AG04449 (cell line): ENCODE data around the gene SPCS2.
"Not testable (repeated sequence)": the region's sequence is repeated elsewhere in the genome, so short reads cannot be mapped to it uniquely, and the experiment has no call there.

Source experiments
- CTCF ChIA-PET: fragments of 350-600 bp; formaldehyde crosslinking; extraction: SDS; loops from one replicate; lab custom pipeline; 2021; ENCODE audit warnings: antibody characterized with exemption; lab: Yijun Ruan, JAX
- POLR2A ChIA-PET: fragments of 400-600, 350-600 bp; formaldehyde crosslinking; extraction: SDS; loops from one replicate; lab custom pipeline; 2020; ENCODE audit warnings: antibody characterized with exemption, inconsistent platforms; lab: Yijun Ruan, JAX
- DNase-seq: peaks from one replicate; pipeline ENCODE4 v3.0.0-alpha.2; 2010; ENCODE audit warnings: low read depth, low spot score
- H3K4me3 ChIP-seq: 2 replicates; pipeline ENCODE4 v1.5.1; 2011; ENCODE audit warnings: low read depth, mild to moderate bottlenecking, control low read depth, low read length
- CTCF ChIP-seq: IDR thresholded peaks from one replicate; pipeline ENCODE4 v1.5.1; 2011; ENCODE audit warnings: mild to moderate bottlenecking, moderate library complexity, low read length, control low read depth, inconsistent platforms; ENCODE audit not compliant: insufficient read depth; ENCODE audit errors: missing control alignments

SPCS2 gene

DNA sequence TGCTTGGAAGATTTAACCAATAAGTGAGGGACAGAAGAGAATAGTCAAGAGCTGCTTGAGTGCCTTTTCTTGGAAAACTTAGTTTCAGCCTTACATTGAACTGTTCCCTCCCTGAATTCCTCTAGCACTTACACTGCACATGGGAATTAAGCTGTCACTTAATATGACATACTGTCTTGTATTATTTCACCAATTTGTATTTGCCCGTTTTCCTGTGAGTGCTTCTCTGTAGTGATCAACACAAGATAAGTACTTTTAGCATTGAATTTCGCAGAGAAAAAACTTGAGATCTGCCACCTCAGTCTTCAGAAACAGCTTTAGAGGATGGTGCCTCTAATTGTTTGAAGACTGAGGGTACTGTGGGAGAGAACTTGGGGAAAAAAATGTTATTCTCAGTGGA, 3.7 kb downstream of the SPCS2 start:
- ChIA-PET POLR2A (no interaction called here), CTCF (interaction anchor here (0.6 to 2.4 kb wide), 5 partner anchors 9 to 303 kb away, joined by 3 to 6 read pairs (median 3); no protein-coding TSS in a partner anchor)
- no peak for TF ChIP-seq CTCF
- no peak overlapping the region for H3K4me3 ChIP-seq
- no peak for DNase-seq

GRCh38 chr11:74953451-74953850, 4.4 kb downstream of the SPCS2 start:
- POLR2A ChIA-PET = no interaction called here
- H3K4me3 ChIP-seq = no peak overlapping the region
- no peak for DNase-seq
- CTCF ChIA-PET = interaction anchor here (1.1 to 2.4 kb wide), 3 partner anchors 10 to 252 kb away, joined by 3 to 7 read pairs (median 6); no protein-coding TSS in a partner anchor
- TF ChIP-seq CTCF = no peak

GRCh38 chr11:74954199-74954598, 5.1 kb downstream of the SPCS2 start:
- POLR2A ChIA-PET = no interaction called here
- H3K4me3 ChIP-seq = no peak overlapping the region
- DNase-seq = no peak
- TF ChIP-seq CTCF = no peak
- CTCF ChIA-PET = interaction anchor here (0.8 to 2.4 kb wide), 5 partner anchors 9 to 288 kb away, joined by 3 to 7 read pairs (median 3); no protein-coding TSS in a partner anchor

- no peak for DNase-seq
- no peak overlapping the region for H3K4me3 ChIP-seq
- CTCF ChIA-PET = interaction anchor here (0.8 to 1.8 kb wide), 5 partner anchors 17 to 292 kb away, joined by 3 to 5 read pairs (median 4); partner anchors contain the start of gene TPBGL
- no peak for TF ChIP-seq CTCF
- POLR2A ChIA-PET = no interaction called here
Measured at GRCh38 chr11:74956397-74957015, 7.4 kb downstream of the SPCS2 start.

- CTCF ChIA-PET = interaction anchor here (1.4 to 1.8 kb wide), 2 partner anchors 283 to 290 kb away, joined by 4 to 5 read pairs; partner anchors contain the start of gene TPBGL
- POLR2A ChIA-PET = interaction anchor here (2.2 kb wide), 1 partner anchor 9 kb away, joined by 7 read pairs; the partner anchor contains the start of genes SPCS2 and XRRA1
- H3K4me3 ChIP-seq = no peak overlapping the region
- no peak for DNase-seq
- TF ChIP-seq CTCF = no peak
Measured at GRCh38 chr11:74957937-74958629, 9.0 kb downstream of the SPCS2 start.

DNA sequence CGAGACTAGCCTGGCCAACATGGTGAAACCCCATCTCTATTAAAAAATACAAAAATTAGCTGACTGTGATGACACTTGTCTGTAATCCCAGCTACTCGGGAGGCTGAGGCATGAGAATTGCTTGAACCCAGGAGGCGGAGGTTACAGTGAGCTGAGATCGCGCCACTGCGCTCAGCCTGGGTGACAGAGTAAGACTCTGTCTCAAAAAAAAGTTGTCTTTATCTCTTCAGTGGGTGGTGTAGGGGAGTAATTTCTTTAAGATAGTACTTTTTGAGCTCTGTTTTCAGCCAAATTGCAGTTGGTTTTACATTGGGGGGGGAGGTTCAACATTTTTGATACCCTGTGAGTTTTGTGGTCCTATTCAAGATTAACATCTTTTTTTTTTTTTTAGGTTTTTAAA, 11.1 kb downstream of the SPCS2 start:
- H3K4me3 ChIP-seq, DNase-seq: not testable (repeated sequence)
- ChIA-PET CTCF (interaction anchor here (0.8 to 2.3 kb wide), 4 partner anchors 30 to 289 kb away, joined by 4 to 10 read pairs (median 4); no protein-coding TSS in a partner anchor), POLR2A (interaction anchor here (2.2 kb wide), 1 partner anchor 11 kb away, joined by 7 read pairs; the partner anchor contains the start of genes SPCS2 and XRRA1)
